Panc1 (cell line): Measurements from ENCODE around the gene MAP1B. TPM values are rescaled to one million over a fixed set of nuclear protein-coding genes. Genes with fewer than 3 reads are reported as not detected.

ENCODE experiments used
- ATAC-seq: fragments of 200-7000 bp; cut with Tn5 transposase; 2 replicates; pipeline ENCODE4 v1.9.1; 2020; ENCODE audit warnings: mild to moderate bottlenecking, moderate library complexity
- BruUV-seq: library from RNA; stranded (reverse); fragments of 400-500 nt; replicated peaks from 2 replicates; lab custom pipeline; 2021; lab: Mats Ljungman, UMichigan
- CTCF ChIA-PET: fragments of 300-600 bp; sonication (Branson Sonifier 250); formaldehyde crosslinking; loops from one replicate; lab custom pipeline; 2022; ENCODE audit warnings: antibody characterized with exemption; lab: Charles Lee
- POLR2A ChIA-PET: fragments of 300-600 bp; sonication (Branson Sonifier 250); formaldehyde crosslinking; loops from one replicate; lab custom pipeline; 2022; ENCODE audit warnings: antibody characterized with exemption; lab: Charles Lee
- DNase-seq: peaks from one replicate; pipeline ENCODE4 v3.0.0-alpha.2; 2010; ENCODE audit warnings: low read depth, low spot score
- H3K27ac ChIP-seq: 2 replicates; pipeline ENCODE4 v1.5.1; 2011; ENCODE audit warnings: mild to moderate bottlenecking, low read length, inconsistent platforms
- H3K27me3 ChIP-seq: fragments of 200-500 bp; sonication (Bioruptor generic); 2 replicates; pipeline ENCODE4 v1.6.0; 2014; ENCODE audit warnings: low read length, inconsistent platforms; ENCODE audit not compliant: control insufficient read depth, insufficient read depth
- H3K36me3 ChIP-seq: fragments of 200-500 bp; sonication (Bioruptor generic); 2 replicates; pipeline ENCODE4 v1.5.1; 2014; ENCODE audit warnings: inconsistent platforms, mild to moderate bottlenecking, low read length, moderate library complexity; ENCODE audit not compliant: control insufficient read depth, insufficient read depth
- H3K4me1 ChIP-seq: 2 replicates; pipeline ENCODE4 v1.5.1; 2011; ENCODE audit warnings: inconsistent platforms, mild to moderate bottlenecking, low read length, moderate library complexity; ENCODE audit not compliant: control insufficient read depth, insufficient read depth
- H3K4me3 ChIP-seq, 2 experiments: 2 replicates each; pipeline ENCODE4 v1.5.1; 2011 to 2012; ENCODE audit warnings: low read depth in 2 of 2, low read length in 2 of 2, mild to moderate bottlenecking in 2 of 2, inconsistent platforms in 1 of 2, moderate library complexity in 1 of 2
- H3K9me3 ChIP-seq: fragments of 200-500 bp; sonication (Bioruptor generic); 2 replicates; pipeline ENCODE4 v1.5.1; 2014; ENCODE audit warnings: low read depth, mild to moderate bottlenecking, inconsistent platforms, low read length, moderate library complexity; ENCODE audit not compliant: control insufficient read depth, insufficient read depth
- CTCF ChIP-seq: fragments of 450-650 bp; IDR thresholded peaks from 2 replicates; pipeline ENCODE4 v1.5.1; 2017; ENCODE audit warnings: mild to moderate bottlenecking
- POLR2AphosphoS5 ChIP-seq: IDR thresholded peaks from 2 replicates; pipeline ENCODE4 v1.6.1; 2012; ENCODE audit warnings: mild to moderate bottlenecking, low read depth, low read length, moderate library complexity
- REST ChIP-seq, 2 experiments: IDR thresholded peaks; 2 replicates each; pipeline ENCODE4 v1.6.1; 2011 to 2012; ENCODE audit warnings: low read depth in 2 of 2, control low read depth in 1 of 2, low read length in 1 of 2, mild to moderate bottlenecking in 1 of 2, moderate library complexity in 1 of 2; ENCODE audit not compliant: insufficient read depth in 1 of 2
- SIN3A ChIP-seq: IDR thresholded peaks from 2 replicates; pipeline ENCODE4 v1.6.1; 2012; ENCODE audit warnings: low read depth, mild to moderate bottlenecking, low read length, moderate library complexity, borderline replicate concordance; ENCODE audit not compliant: insufficient read depth
- TCF7L2 ChIP-seq: IDR thresholded peaks from 2 replicates; pipeline ENCODE4 v1.6.1; 2011; ENCODE audit warnings: mild to moderate bottlenecking, low read depth, low read length, inconsistent platforms
- in situ Hi-C: cut with HindIII; loops from 2 replicates; pipeline ENCODE4 v1.10.0; 2016; ENCODE audit warnings: low sequenced_read_pairs, low pct_unique_long_range_greater_than_20kb
- intact Hi-C: fragments of 100-400 bp; cut with micrococcal nuclease; formaldehyde crosslinking; loops from one replicate; pipeline ENCODE4 v1.10.0; 2022; ENCODE audit not compliant: unreplicated experiment
- total RNA-seq: library from RNA; stranded (reverse); gene quantifications from one replicate; pipeline ENCODE4 v1.2.1, GENCODE V29; 2021; ENCODE audit not compliant: unreplicated experiment

The MAP1B gene
- total RNA-seq, 1 experiment from 2014 or later: 82.3 TPM

- no TSS peak for BruUV-seq
- no peak for DNase-seq
- H3K27me3 ChIP-seq: no peaks in the 10 kb centered on the region
- intact Hi-C loops: no loop called here
- no peaks in the 10 kb centered on the region for H3K9me3 ChIP-seq
- POLR2A ChIA-PET: no interaction called here
- H3K36me3 ChIP-seq: no peaks in the 10 kb centered on the region
- ATAC-seq: no peak
- CTCF ChIA-PET: no interaction called here
- no peak overlapping the region for H3K4me3 ChIP-seq
- no peak for TF ChIP-seq POLR2AphosphoS5
- TF ChIP-seq CTCF: no peak
- no peak for TF ChIP-seq REST (IDR thresholded peaks at IDR 0.05; ENCODE audit: insufficient read depth in 1 of 2, low read depth in 2 of 2, low read length in 1 of 2)
- TF ChIP-seq SIN3A: no peak
- no peak for TF ChIP-seq TCF7L2
- no peak overlapping the region for H3K27ac ChIP-seq
- H3K4me1 ChIP-seq: no peaks in the 10 kb centered on the region
- in situ Hi-C loops: no loop called here
Observed at GRCh38 chr5:72151169-72151568, 43.9 kb downstream of the MAP1B start.

- Histone ChIP-seq H3K27me3 (no peaks in the 10 kb centered on the region), H3K36me3 (no peaks in the 10 kb centered on the region), H3K9me3 (no peaks in the 10 kb centered on the region), H3K27ac (no peak overlapping the region), H3K4me1 (no peaks in the 10 kb centered on the region), H3K4me3 (no peak overlapping the region)
- intact Hi-C loops: no loop called here
- POLR2A ChIA-PET: no interaction called here
- in situ Hi-C loops: no loop called here
- DNase-seq (no peak), ATAC-seq (no peak)
- no TSS peak for BruUV-seq
- CTCF ChIA-PET: no interaction called here
- no peak for TF ChIP-seq SIN3A
- no peak for TF ChIP-seq REST (IDR thresholded peaks at IDR 0.05; ENCODE audit: insufficient read depth in 1 of 2, low read depth in 2 of 2, low read length in 1 of 2)
- no peak for TF ChIP-seq CTCF
- no peak for TF ChIP-seq TCF7L2
- TF ChIP-seq POLR2AphosphoS5: no peak
Observed at GRCh38 chr5:72151646-72152045, 44.4 kb downstream of the MAP1B start.
